HCT116 (cell line): ENCODE measurements around the gene SEPTIN2. TPM values are rescaled to one million over a fixed set of nuclear protein-coding genes. Genes with fewer than 3 reads are reported as not detected.

Experiments
- ATAC-seq: fragments of 200-7000 bp; cut with Tn5 transposase; 2 replicates; pipeline ENCODE4 v1.9.1; 2020; ENCODE audit warnings: mild to moderate bottlenecking, moderate library complexity
- BruUV-seq: library from RNA; stranded (reverse); fragments of 400-500 nt; replicated peaks from 2 replicates; lab custom pipeline; 2021; lab: Mats Ljungman, UMichigan
- CTCF ChIA-PET: fragments of 300-600 bp; sonication (Branson Sonifier 250); formaldehyde crosslinking; loops from one replicate; lab custom pipeline; 2021; ENCODE audit warnings: antibody characterized with exemption; lab: Charles Lee
- POLR2A ChIA-PET: fragments of 300-600, 350-600 bp; sonication (Branson Sonifier 250); formaldehyde crosslinking; loops from one replicate; lab custom pipeline; 2021; ENCODE audit warnings: antibody characterized with exemption; lab: Charles Lee
- RAD21 ChIA-PET, 2 experiments: fragments of 300-600 bp; sonication (Branson Sonifier 250); formaldehyde crosslinking; loops; one replicate each; lab custom pipeline; 2023; ENCODE audit warnings: low total read pairs in 2 of 2; ENCODE audit not compliant: uncharacterized antibody in 2 of 2, unreplicated experiment in 2 of 2, low non-redundant PET in 1 of 2; lab: Charles Lee
- DNase-seq: peaks from one replicate; pipeline ENCODE4 v3.0.0-alpha.2; 2010; ENCODE audit warnings: low read depth, low spot score
- H2AFZ ChIP-seq: fragments of 200-600 bp; shearing (Covaris generic), sonication (generic); 2 replicates; pipeline ENCODE4 v1.6.1; 2017; ENCODE audit warnings: low read depth, mixed run types, mixed read lengths, antibody characterized with exemption, low read length; ENCODE audit not compliant: poor library complexity, severe bottlenecking
- H3K27ac ChIP-seq: 2 replicates; pipeline ENCODE4 v1.5.1; 2012; ENCODE audit warnings: low read depth, low read length
- H3K27me3 ChIP-seq: fragments of 200-600 bp; sonication (generic); 2 replicates; pipeline ENCODE4 v1.6.1; 2016; ENCODE audit warnings: mixed run types, low read length, mixed read lengths; ENCODE audit not compliant: insufficient read depth
- H3K36me3 ChIP-seq, 2 experiments: fragments of 200-500 bp in 1 of 2; fragments of 200-600 bp in 1 of 2; sonication (Bioruptor generic) in 1 of 2; sonication (generic) in 1 of 2; 2 replicates each; pipeline versions ENCODE4 v1.5.1 to v1.6.1; 2014 to 2016; ENCODE audit warnings: low read length in 2 of 2, inconsistent platforms in 1 of 2, mixed read lengths in 1 of 2, mixed run types in 1 of 2; ENCODE audit not compliant: insufficient read depth in 2 of 2, control insufficient read depth in 1 of 2
- H3K4me1 ChIP-seq, 2 experiments: fragments of 200-600 bp in 1 of 2; sonication (generic) in 1 of 2; 2 replicates each; pipeline versions ENCODE4 v1.5.1 to v1.6.1; 2012 to 2017; ENCODE audit warnings: low read length in 2 of 2, inconsistent platforms in 1 of 2, mild to moderate bottlenecking in 1 of 2, mixed read lengths in 1 of 2, mixed run types in 1 of 2, moderate library complexity in 1 of 2; ENCODE audit not compliant: insufficient read depth in 2 of 2, control insufficient read depth in 1 of 2
- H3K4me2 ChIP-seq: fragments of 200-600 bp; sonication (generic); 2 replicates; pipeline ENCODE4 v1.6.1; 2017; ENCODE audit warnings: mixed run types, low read length, mixed read lengths
- H3K4me3 ChIP-seq, 2 experiments: fragments of 200-600 bp in 1 of 2; sonication (generic) in 1 of 2; replicated peaks in 1 of 2; 2 replicates each; pipeline ENCODE4 v1.5.1; 2011 to 2016; ENCODE audit warnings: low read length in 2 of 2, control low read depth in 1 of 2, low read depth in 1 of 2, mild to moderate bottlenecking in 1 of 2, mixed read lengths in 1 of 2, mixed run types in 1 of 2
- H3K79me2 ChIP-seq: fragments of 200-600 bp; sonication (generic); 2 replicates; pipeline ENCODE4 v1.6.1; 2017; ENCODE audit warnings: mild to moderate bottlenecking, mixed run types, low read length, moderate library complexity, mixed read lengths; ENCODE audit not compliant: insufficient read depth
- H3K9ac ChIP-seq: fragments of 200-600 bp; sonication (generic); 2 replicates; pipeline ENCODE4 v1.6.1; 2016; ENCODE audit warnings: low read length, mixed read lengths
- H3K9me2 ChIP-seq: fragments of 200-600 bp; sonication (generic), shearing (Covaris generic); 2 replicates; pipeline ENCODE4 v1.6.1; 2017; ENCODE audit warnings: mixed run types, mild to moderate bottlenecking, moderate library complexity; ENCODE audit not compliant: insufficient read depth
- H3K9me3 ChIP-seq, 2 experiments: fragments of 200-500 bp in 1 of 2; fragments of 200-600 bp in 1 of 2; sonication (Bioruptor generic) in 1 of 2; sonication (generic) in 1 of 2; 2 replicates each; pipeline ENCODE4 v1.6.1; 2014 to 2017; ENCODE audit warnings: low read length in 2 of 2, mixed read lengths in 2 of 2, inconsistent platforms in 1 of 2, low read depth in 1 of 2, mild to moderate bottlenecking in 1 of 2, mixed run types in 1 of 2, moderate library complexity in 1 of 2; ENCODE audit not compliant: control insufficient read depth in 1 of 2, insufficient read depth in 1 of 2
- H4K20me1 ChIP-seq: fragments of 200-600 bp; sonication (generic), shearing (Covaris generic); 2 replicates; pipeline ENCODE4 v1.6.1; 2017; ENCODE audit warnings: mixed run types, mild to moderate bottlenecking, moderate library complexity; ENCODE audit not compliant: insufficient read depth
- CBX3 ChIP-seq: IDR thresholded peaks from 2 replicates; pipeline ENCODE4 v1.6.1; 2012; ENCODE audit warnings: low read depth
- CEBPB ChIP-seq: IDR thresholded peaks from 2 replicates; pipeline ENCODE4 v1.6.1; 2012; ENCODE audit warnings: low read depth
- ELF1 ChIP-seq: IDR thresholded peaks from 2 replicates; pipeline ENCODE4 v1.6.1; 2012; ENCODE audit warnings: low read depth, borderline replicate concordance
- EZH2 ChIP-seq: fragments of 200-600 bp; sonication (generic); IDR thresholded peaks from 2 replicates; pipeline ENCODE4 v1.6.1; 2017; ENCODE audit warnings: antibody characterized with exemption, mixed run types
- EZH2phosphoT487 ChIP-seq: fragments of 200-600 bp; IDR thresholded peaks from 2 replicates; pipeline ENCODE4 v1.6.1; 2018; ENCODE audit warnings: antibody characterized with exemption, borderline replicate concordance
- FOSL1 ChIP-seq: IDR thresholded peaks from 2 replicates; pipeline ENCODE4 v1.6.1; 2012; ENCODE audit warnings: low read depth
- MAX ChIP-seq: IDR thresholded peaks from 2 replicates; pipeline ENCODE4 v1.6.1; 2012
- POLR2A ChIP-seq: IDR thresholded peaks from 2 replicates; pipeline ENCODE4 v1.7.0; 2011; ENCODE audit warnings: borderline replicate concordance; ENCODE audit not compliant: insufficient read depth, insufficient read length; ENCODE audit errors: extremely low read depth
- POLR2AphosphoS5 ChIP-seq: IDR thresholded peaks from 2 replicates; pipeline ENCODE4 v1.6.1; 2011; ENCODE audit warnings: mild to moderate bottlenecking, low read depth, low read length, moderate library complexity
- RAD21 ChIP-seq: IDR thresholded peaks from 2 replicates; pipeline ENCODE4 v1.6.1; 2012; ENCODE audit warnings: low read depth, mild to moderate bottlenecking
- SIN3A ChIP-seq: IDR thresholded peaks from 2 replicates; pipeline ENCODE4 v1.6.1; 2012; ENCODE audit warnings: low read depth
- SP1 ChIP-seq: IDR thresholded peaks from 2 replicates; pipeline ENCODE4 v1.6.1; 2012; ENCODE audit warnings: low read depth
- SRF ChIP-seq: IDR thresholded peaks from 2 replicates; pipeline ENCODE4 v1.6.1; 2012; ENCODE audit warnings: low read depth
- ZFX ChIP-seq: fragments of 450-650 bp; IDR thresholded peaks from 2 replicates; pipeline ENCODE4 v1.6.1; 2017
- ZNF274 ChIP-seq: fragments of 200-500 bp; sonication (Bioruptor generic); IDR thresholded peaks from 2 replicates; pipeline ENCODE4 v1.6.1; 2014; ENCODE audit warnings: mild to moderate bottlenecking, low read depth, low read length, inconsistent platforms
- intact Hi-C: fragments of 100-400 bp; cut with micrococcal nuclease; formaldehyde crosslinking; loops from 2 replicates; pipeline ENCODE4 v1.10.0; 2022
- total RNA-seq: library from RNA; stranded (reverse); gene quantifications from one replicate; pipeline ENCODE4 v1.2.1, GENCODE V29; 2021; ENCODE audit not compliant: unreplicated experiment
- TF ChIP-seq, protein P1 (sequence below): IDR thresholded peaks from 2 replicates; pipeline ENCODE4 v1.6.1; 2012; ENCODE audit warnings: low read depth
- TF ChIP-seq, protein P2 (sequence below), 3 experiments: fragments of 200-600 bp in 1 of 3; sonication (generic) in 1 of 3; IDR thresholded peaks in 2 of 3; conservative IDR thresholded peaks in 1 of 3; 2 replicates each; pipeline ENCODE4 v1.5.1; 2012 to 2017; ENCODE audit warnings: low read depth in 2 of 3, low read length in 2 of 3, antibody characterized with exemption in 1 of 3, borderline replicate concordance in 1 of 3, control low read depth in 1 of 3, mild to moderate bottlenecking in 1 of 3, mixed read lengths in 1 of 3, mixed run types in 1 of 3, moderate library complexity in 1 of 3; ENCODE audit not compliant: insufficient read depth in 1 of 3
- TF ChIP-seq, protein P3 (sequence below): IDR thresholded peaks from 2 replicates; pipeline ENCODE4 v1.6.1; 2011; ENCODE audit warnings: mild to moderate bottlenecking, low read length, moderate library complexity; ENCODE audit not compliant: insufficient replicate concordance; ENCODE audit errors: extremely low read depth

SEPTIN2 gene
- total RNA-seq, 1 experiment from 2014 or later, result 317 TPM

DNA sequence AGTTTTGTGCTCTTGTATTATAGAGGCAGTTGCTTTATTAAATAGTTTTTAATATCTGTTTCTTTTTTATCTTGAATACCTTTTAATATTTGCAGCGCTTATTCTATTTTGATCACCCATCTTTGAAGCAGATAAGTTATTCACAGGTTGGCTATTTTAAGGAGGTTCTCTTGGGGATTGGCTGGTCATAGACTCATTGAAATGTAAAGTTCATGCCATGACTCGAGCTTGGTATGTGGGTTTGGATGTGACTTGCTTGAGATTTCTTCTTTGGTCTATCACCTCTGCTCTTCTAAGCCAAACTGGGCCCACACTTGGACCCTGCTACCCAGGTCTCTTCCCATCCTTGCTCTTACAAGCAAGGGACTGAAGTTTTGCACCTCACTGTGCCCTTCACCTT, 74.0 kb downstream of the SEPTIN2 start:
- no peak for ATAC-seq
- no peak overlapping the region for H3K4me2 ChIP-seq
- no peaks in the 10 kb centered on the region for H3K27me3 ChIP-seq
- H4K20me1 ChIP-seq, result no peaks in the 10 kb centered on the region
- no peaks in the 10 kb centered on the region for H3K9me2 ChIP-seq
- H3K4me3 ChIP-seq, result no peak overlapping the region
- POLR2A ChIA-PET, result no interaction called here
- H3K79me2 ChIP-seq, result no peaks in the 10 kb centered on the region; the same call in 1 of the 2 replicates
- H3K36me3 ChIP-seq, result no peaks in the 10 kb centered on the region
- intact Hi-C loops, result loop anchor here (2.0 kb wide), 1 partner anchor 51 kb away; no protein-coding TSS in a partner anchor
- CTCF ChIA-PET, result no interaction called here
- DNase-seq, result no peak
- H3K27ac ChIP-seq, result no peak overlapping the region
- no peak overlapping the region for H2AFZ ChIP-seq
- RAD21 ChIA-PET, result no interaction called here
- no peak for TF ChIP-seq SIN3A
- no peak for TF ChIP-seq CEBPB
- TF ChIP-seq ZFX, result no peak
- no peak for TF ChIP-seq EZH2
- no peak for TF ChIP-seq SP1
- no peak for TF ChIP-seq EZH2phosphoT487
- TF ChIP-seq, protein P1, sequence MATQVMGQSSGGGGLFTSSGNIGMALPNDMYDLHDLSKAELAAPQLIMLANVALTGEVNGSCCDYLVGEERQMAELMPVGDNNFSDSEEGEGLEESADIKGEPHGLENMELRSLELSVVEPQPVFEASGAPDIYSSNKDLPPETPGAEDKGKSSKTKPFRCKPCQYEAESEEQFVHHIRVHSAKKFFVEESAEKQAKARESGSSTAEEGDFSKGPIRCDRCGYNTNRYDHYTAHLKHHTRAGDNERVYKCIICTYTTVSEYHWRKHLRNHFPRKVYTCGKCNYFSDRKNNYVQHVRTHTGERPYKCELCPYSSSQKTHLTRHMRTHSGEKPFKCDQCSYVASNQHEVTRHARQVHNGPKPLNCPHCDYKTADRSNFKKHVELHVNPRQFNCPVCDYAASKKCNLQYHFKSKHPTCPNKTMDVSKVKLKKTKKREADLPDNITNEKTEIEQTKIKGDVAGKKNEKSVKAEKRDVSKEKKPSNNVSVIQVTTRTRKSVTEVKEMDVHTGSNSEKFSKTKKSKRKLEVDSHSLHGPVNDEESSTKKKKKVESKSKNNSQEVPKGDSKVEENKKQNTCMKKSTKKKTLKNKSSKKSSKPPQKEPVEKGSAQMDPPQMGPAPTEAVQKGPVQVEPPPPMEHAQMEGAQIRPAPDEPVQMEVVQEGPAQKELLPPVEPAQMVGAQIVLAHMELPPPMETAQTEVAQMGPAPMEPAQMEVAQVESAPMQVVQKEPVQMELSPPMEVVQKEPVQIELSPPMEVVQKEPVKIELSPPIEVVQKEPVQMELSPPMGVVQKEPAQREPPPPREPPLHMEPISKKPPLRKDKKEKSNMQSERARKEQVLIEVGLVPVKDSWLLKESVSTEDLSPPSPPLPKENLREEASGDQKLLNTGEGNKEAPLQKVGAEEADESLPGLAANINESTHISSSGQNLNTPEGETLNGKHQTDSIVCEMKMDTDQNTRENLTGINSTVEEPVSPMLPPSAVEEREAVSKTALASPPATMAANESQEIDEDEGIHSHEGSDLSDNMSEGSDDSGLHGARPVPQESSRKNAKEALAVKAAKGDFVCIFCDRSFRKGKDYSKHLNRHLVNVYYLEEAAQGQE, result no peak
- TF ChIP-seq FOSL1, result no peak
- no peak for TF ChIP-seq SRF
- no peak for TF ChIP-seq CBX3
- TF ChIP-seq POLR2AphosphoS5, result no peak
- TF ChIP-seq, protein P2, sequence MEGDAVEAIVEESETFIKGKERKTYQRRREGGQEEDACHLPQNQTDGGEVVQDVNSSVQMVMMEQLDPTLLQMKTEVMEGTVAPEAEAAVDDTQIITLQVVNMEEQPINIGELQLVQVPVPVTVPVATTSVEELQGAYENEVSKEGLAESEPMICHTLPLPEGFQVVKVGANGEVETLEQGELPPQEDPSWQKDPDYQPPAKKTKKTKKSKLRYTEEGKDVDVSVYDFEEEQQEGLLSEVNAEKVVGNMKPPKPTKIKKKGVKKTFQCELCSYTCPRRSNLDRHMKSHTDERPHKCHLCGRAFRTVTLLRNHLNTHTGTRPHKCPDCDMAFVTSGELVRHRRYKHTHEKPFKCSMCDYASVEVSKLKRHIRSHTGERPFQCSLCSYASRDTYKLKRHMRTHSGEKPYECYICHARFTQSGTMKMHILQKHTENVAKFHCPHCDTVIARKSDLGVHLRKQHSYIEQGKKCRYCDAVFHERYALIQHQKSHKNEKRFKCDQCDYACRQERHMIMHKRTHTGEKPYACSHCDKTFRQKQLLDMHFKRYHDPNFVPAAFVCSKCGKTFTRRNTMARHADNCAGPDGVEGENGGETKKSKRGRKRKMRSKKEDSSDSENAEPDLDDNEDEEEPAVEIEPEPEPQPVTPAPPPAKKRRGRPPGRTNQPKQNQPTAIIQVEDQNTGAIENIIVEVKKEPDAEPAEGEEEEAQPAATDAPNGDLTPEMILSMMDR (IDR thresholded peaks at IDR 0.05 in 2 of 3, conservative IDR thresholded peaks at IDR 0.05 in 1 of 3; ENCODE audit: borderline replicate concordance in 1 of 3, insufficient read depth in 1 of 3, low read depth in 2 of 3, low read length in 2 of 3), result no peak
- TF ChIP-seq RAD21, result no peak
- no peak for TF ChIP-seq ZNF274
- TF ChIP-seq MAX, result no peak
- TF ChIP-seq, protein P3, sequence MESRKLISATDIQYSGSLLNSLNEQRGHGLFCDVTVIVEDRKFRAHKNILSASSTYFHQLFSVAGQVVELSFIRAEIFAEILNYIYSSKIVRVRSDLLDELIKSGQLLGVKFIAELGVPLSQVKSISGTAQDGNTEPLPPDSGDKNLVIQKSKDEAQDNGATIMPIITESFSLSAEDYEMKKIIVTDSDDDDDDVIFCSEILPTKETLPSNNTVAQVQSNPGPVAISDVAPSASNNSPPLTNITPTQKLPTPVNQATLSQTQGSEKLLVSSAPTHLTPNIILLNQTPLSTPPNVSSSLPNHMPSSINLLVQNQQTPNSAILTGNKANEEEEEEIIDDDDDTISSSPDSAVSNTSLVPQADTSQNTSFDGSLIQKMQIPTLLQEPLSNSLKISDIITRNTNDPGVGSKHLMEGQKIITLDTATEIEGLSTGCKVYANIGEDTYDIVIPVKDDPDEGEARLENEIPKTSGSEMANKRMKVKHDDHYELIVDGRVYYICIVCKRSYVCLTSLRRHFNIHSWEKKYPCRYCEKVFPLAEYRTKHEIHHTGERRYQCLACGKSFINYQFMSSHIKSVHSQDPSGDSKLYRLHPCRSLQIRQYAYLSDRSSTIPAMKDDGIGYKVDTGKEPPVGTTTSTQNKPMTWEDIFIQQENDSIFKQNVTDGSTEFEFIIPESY, result no peak
- no peak for TF ChIP-seq ELF1
- no peak for TF ChIP-seq POLR2A
- no TSS peak for BruUV-seq
- no peaks in the 10 kb centered on the region for H3K9me3 ChIP-seq
- no peak overlapping the region for H3K9ac ChIP-seq
- no peaks in the 10 kb centered on the region for H3K4me1 ChIP-seq
